ENCODE results near the gene FAM156A.
"Not testable (repeated sequence)": the region's sequence is repeated elsewhere in the genome, so short reads cannot be mapped to it uniquely, and the experiment has no call there.

GRCh38 chrX:52949884-52950283, 8.4 kb downstream of the FAM156A start:
- TF ChIP-seq POLR2A (IDR thresholded peaks at IDR 0.05; ENCODE audit: low read depth, low read length); POLR2AphosphoS5 (IDR thresholded peaks at IDR 0.05; ENCODE audit: insufficient read depth, low read depth, low read length); CTCF (IDR thresholded peaks at IDR 0.05; ENCODE audit: extremely low read depth in 1 of 2, insufficient read depth in 1 of 2, low read depth in 1 of 2, low read length in 2 of 2): not testable (repeated sequence)
